Sigmoid colon (tissue), 4 donors: ENCODE data around the gene ATP6V0D1.

Source experiments
- EP300 ChIP-seq, 4 donors: sonication (generic); formaldehyde crosslinking; IDR thresholded peaks; one replicate each; pipeline ENCODE4 v1.6.1; 2017; ENCODE audit warnings: antibody characterized with exemption in 4 of 4
- POLR2A ChIP-seq, 2 donors: fragments of 450-650 bp; IDR thresholded peaks; one replicate each; pipeline ENCODE4 v1.6.1; 2016; ENCODE audit warnings: antibody characterized with exemption in 2 of 2, mild to moderate bottlenecking in 2 of 2, moderate library complexity in 2 of 2
- POLR2AphosphoS5 ChIP-seq, 4 donors: sonication (generic); formaldehyde crosslinking; IDR thresholded peaks; one replicate each; pipeline ENCODE4 v1.6.1; 2017; ENCODE audit warnings: antibody characterized with exemption in 4 of 4
- TF ChIP-seq, protein P1 (sequence below), 4 experiments: fragments of 450-650 bp in 3 of 4; fragments of 200-600 bp in 1 of 4; IDR thresholded peaks; one replicate each; pipeline ENCODE4 v1.5.1; 2016 to 2019; ENCODE audit warnings: antibody characterized with exemption in 4 of 4, mild to moderate bottlenecking in 3 of 4, moderate library complexity in 2 of 4

DNA sequence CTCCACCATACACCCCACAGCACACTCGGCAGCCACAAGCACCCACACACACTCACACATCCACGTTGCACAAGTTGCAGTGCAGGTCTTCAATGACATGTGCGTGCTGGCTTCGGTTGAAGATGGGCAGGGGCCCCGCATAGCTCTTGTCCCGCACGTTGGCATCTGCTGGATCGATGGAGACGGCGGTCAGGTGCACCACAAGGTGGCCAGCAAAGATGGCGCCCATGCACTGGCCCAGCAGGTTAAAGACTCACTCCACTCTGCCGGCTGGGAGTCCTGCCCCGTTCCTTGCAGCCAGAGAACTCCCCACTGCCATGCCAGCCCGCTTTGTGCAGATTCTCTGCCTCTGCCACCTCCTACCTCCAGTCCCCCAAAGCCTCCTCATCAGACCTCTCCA, 80.1 kb downstream of the ATP6V0D1 start:
- TF ChIP-seq, protein P1, sequence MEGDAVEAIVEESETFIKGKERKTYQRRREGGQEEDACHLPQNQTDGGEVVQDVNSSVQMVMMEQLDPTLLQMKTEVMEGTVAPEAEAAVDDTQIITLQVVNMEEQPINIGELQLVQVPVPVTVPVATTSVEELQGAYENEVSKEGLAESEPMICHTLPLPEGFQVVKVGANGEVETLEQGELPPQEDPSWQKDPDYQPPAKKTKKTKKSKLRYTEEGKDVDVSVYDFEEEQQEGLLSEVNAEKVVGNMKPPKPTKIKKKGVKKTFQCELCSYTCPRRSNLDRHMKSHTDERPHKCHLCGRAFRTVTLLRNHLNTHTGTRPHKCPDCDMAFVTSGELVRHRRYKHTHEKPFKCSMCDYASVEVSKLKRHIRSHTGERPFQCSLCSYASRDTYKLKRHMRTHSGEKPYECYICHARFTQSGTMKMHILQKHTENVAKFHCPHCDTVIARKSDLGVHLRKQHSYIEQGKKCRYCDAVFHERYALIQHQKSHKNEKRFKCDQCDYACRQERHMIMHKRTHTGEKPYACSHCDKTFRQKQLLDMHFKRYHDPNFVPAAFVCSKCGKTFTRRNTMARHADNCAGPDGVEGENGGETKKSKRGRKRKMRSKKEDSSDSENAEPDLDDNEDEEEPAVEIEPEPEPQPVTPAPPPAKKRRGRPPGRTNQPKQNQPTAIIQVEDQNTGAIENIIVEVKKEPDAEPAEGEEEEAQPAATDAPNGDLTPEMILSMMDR (IDR thresholded peaks at IDR 0.05) = no peak
- TF ChIP-seq POLR2A (IDR thresholded peaks at IDR 0.05) (no peak), POLR2AphosphoS5 (IDR thresholded peaks at IDR 0.05) (no peak), EP300 (IDR thresholded peaks at IDR 0.05) (no peak)
